ENCODE measurements around the gene SH3TC2. TPM values are rescaled to one million over a fixed set of nuclear protein-coding genes. Genes with fewer than 3 reads are reported as not detected.

The SH3TC2 gene
- polyA plus RNA-seq, 1 donor (not counting 4 experiments of a cell fraction or from before 2014, with no cell fraction given): 19.0 TPM

GRCh38 chr5:149049371-149049781 lies 13.5 kb downstream of the SH3TC2 start:
- dilution Hi-C loops (cut with MboI; ENCODE audit: extremely low pct_ligation_motif_present, low sequenced_read_pairs): no loop called here
- Histone ChIP-seq H3K27me3 (ENCODE audit: control insufficient read depth, extremely low read depth, insufficient read depth, low read length) (no peaks in the 10 kb centered on the region), H3K4me1 (ENCODE audit: control insufficient read depth, extremely low read depth, insufficient read depth, low read length) (peaks cover 19% of the 10 kb centered on the region), H3K79me2 (ENCODE audit: control insufficient read depth, insufficient read depth, low read length) (no peaks in the 10 kb centered on the region), H3K9me3 (ENCODE audit: control insufficient read depth, low read depth, low read length) (no peaks in the 10 kb centered on the region), H3K9ac (ENCODE audit: control insufficient read depth, extremely low read depth, insufficient read depth, low read length) (no peak overlapping the region), H3K4me2 (ENCODE audit: control insufficient read depth, extremely low read depth, insufficient read depth, low read depth, low read length) (no peak overlapping the region), H3K4me3 (ENCODE audit: control insufficient read depth in 2 of 3, extremely low read depth in 1 of 3, insufficient read depth in 2 of 3, low read depth in 1 of 3, low read length in 3 of 3) (no peak overlapping the region), H2AFZ (ENCODE audit: control insufficient read depth, low read length) (no peak overlapping the region), H3K36me3 (ENCODE audit: control insufficient read depth in 2 of 2, extremely low read depth in 1 of 2, insufficient read depth in 2 of 2, low read length in 2 of 2) (peaks cover 8 to 18% of the 10 kb centered on the region in 2 experiments), H4K20me1 (ENCODE audit: control insufficient read depth, extremely low read depth, insufficient read depth, low read length) (no peaks in the 10 kb centered on the region), H3K9me1 (ENCODE audit: control insufficient read depth, extremely low read depth, insufficient read depth, low read length) (no peaks in the 10 kb centered on the region), H3K27ac (ENCODE audit: control insufficient read depth, insufficient read depth, low read length) (no peak overlapping the region)
- DNase-seq (ENCODE audit: low read depth, low spot score) (no peak), FAIRE-seq (no peak)
- TF ChIP-seq CTCF (optimal IDR thresholded peaks at IDR 0.05 in 1 of 3, IDR thresholded peaks at IDR 0.05 in 1 of 3, conservative IDR thresholded peaks at IDR 0.05 in 1 of 3; ENCODE audit: extremely low read depth in 1 of 3, insufficient read depth in 2 of 3, low read length in 3 of 3) (no peak), EZH2 (IDR thresholded peaks at IDR 0.05; ENCODE audit: low read length) (no peak)

GRCh38 chr5:149048811-149049210 lies 14.1 kb downstream of the SH3TC2 start:
- H3K9me1 ChIP-seq (ENCODE audit: control insufficient read depth, extremely low read depth, insufficient read depth, low read length): no peaks in the 10 kb centered on the region
- H3K4me1 ChIP-seq (ENCODE audit: control insufficient read depth, extremely low read depth, insufficient read depth, low read length): peaks cover 19% of the 10 kb centered on the region
- dilution Hi-C loops (cut with MboI; ENCODE audit: extremely low pct_ligation_motif_present, low sequenced_read_pairs): no loop called here
- no peak overlapping the region for H3K4me2 ChIP-seq (ENCODE audit: control insufficient read depth, extremely low read depth, insufficient read depth, low read depth, low read length)
- no peak overlapping the region for H3K27ac ChIP-seq (ENCODE audit: control insufficient read depth, insufficient read depth, low read length)
- no peaks in the 10 kb centered on the region for H3K9me3 ChIP-seq (ENCODE audit: control insufficient read depth, low read depth, low read length)
- H3K9ac ChIP-seq (ENCODE audit: control insufficient read depth, extremely low read depth, insufficient read depth, low read length): no peak overlapping the region
- H3K79me2 ChIP-seq (ENCODE audit: control insufficient read depth, insufficient read depth, low read length): no peaks in the 10 kb centered on the region
- peaks cover 8 to 18% of the 10 kb centered on the region in 2 experiments for H3K36me3 ChIP-seq (ENCODE audit: control insufficient read depth in 2 of 2, extremely low read depth in 1 of 2, insufficient read depth in 2 of 2, low read length in 2 of 2)
- TF ChIP-seq EZH2 (IDR thresholded peaks at IDR 0.05; ENCODE audit: low read length) (no peak), CTCF (optimal IDR thresholded peaks at IDR 0.05 in 1 of 3, IDR thresholded peaks at IDR 0.05 in 1 of 3, conservative IDR thresholded peaks at IDR 0.05 in 1 of 3; ENCODE audit: extremely low read depth in 1 of 3, insufficient read depth in 2 of 3, low read length in 3 of 3) (no peak)
- no peaks in the 10 kb centered on the region for H3K27me3 ChIP-seq (ENCODE audit: control insufficient read depth, extremely low read depth, insufficient read depth, low read length)
- no peak overlapping the region for H3K4me3 ChIP-seq (ENCODE audit: control insufficient read depth in 2 of 3, extremely low read depth in 1 of 3, insufficient read depth in 2 of 3, low read depth in 1 of 3, low read length in 3 of 3)
- no peak for FAIRE-seq
- no peak overlapping the region for H2AFZ ChIP-seq (ENCODE audit: control insufficient read depth, low read length)
- H4K20me1 ChIP-seq (ENCODE audit: control insufficient read depth, extremely low read depth, insufficient read depth, low read length): no peaks in the 10 kb centered on the region
- DNase-seq (ENCODE audit: low read depth, low spot score): no peak

All from keratinocyte (primary cell).